H1 (cell line): ENCODE results near the gene SLC35E3. TPM values are rescaled to one million over a fixed set of nuclear protein-coding genes. Genes with fewer than 3 reads are reported as not detected.

Experiments used
- CTCF ChIA-PET: fragments of 300-600 bp; sonication (Branson Sonifier 250); formaldehyde crosslinking; loops from one replicate; lab custom pipeline; 2021; ENCODE audit not compliant: partially characterized antibody; lab: Charles Lee
- POLR2A ChIA-PET: fragments of 300-600 bp; sonication (Branson Sonifier 250); formaldehyde crosslinking; loops from one replicate; lab custom pipeline; 2021; ENCODE audit warnings: inconsistent platforms; ENCODE audit not compliant: partially characterized antibody; lab: Charles Lee
- DNase-seq, 2 experiments: peaks; one replicate each; pipeline versions ENCODE4 v3.0.0 to v3.0.0-alpha.2; 2010 to 2022; ENCODE audit warnings: low spot score in 2 of 2, low read depth in 1 of 2, mixed read lengths in 1 of 2
- FAIRE-seq: peaks from 2 replicates; lab custom pipeline; 2011; peaks lifted over from hg19 to GRCh38; lab: Jason Lieb, UNC
- H2AFZ ChIP-seq: 2 replicates; pipeline ENCODE4 v1.8.1; 2012; ENCODE audit warnings: low read length, inconsistent platforms
- H2AK5ac ChIP-seq: 2 replicates; pipeline ENCODE4 v1.6.1; 2013; ENCODE audit warnings: low read depth, low read length
- H2BK120ac ChIP-seq: replicated peaks from 2 replicates; pipeline ENCODE3; 2013; ENCODE audit warnings: low read depth, low read length, inconsistent platforms
- H2BK12ac ChIP-seq: 2 replicates; pipeline ENCODE4 v1.6.1; 2013; ENCODE audit warnings: low read depth, low read length
- H2BK15ac ChIP-seq: 2 replicates; pipeline ENCODE4 v1.6.1; 2013; ENCODE audit warnings: low read length
- H2BK20ac ChIP-seq: 2 replicates; pipeline ENCODE4 v1.6.1; 2013; ENCODE audit warnings: low read length
- H2BK5ac ChIP-seq: 2 replicates; pipeline ENCODE4 v1.6.1; 2013; ENCODE audit warnings: low read depth, low read length
- H3K14ac ChIP-seq: 2 replicates; pipeline ENCODE4 v1.6.1; 2013; ENCODE audit warnings: inconsistent platforms; ENCODE audit not compliant: insufficient read length
- H3K18ac ChIP-seq: 2 replicates; pipeline ENCODE4 v1.6.1; 2013; ENCODE audit warnings: low read length; ENCODE audit errors: extremely low read depth
- H3K23ac ChIP-seq: 2 replicates; pipeline ENCODE4 v1.6.1; 2013; ENCODE audit warnings: inconsistent platforms; ENCODE audit not compliant: insufficient read length
- H3K23me2 ChIP-seq: 2 replicates; pipeline ENCODE4 v1.6.1; 2013; ENCODE audit warnings: low read depth, low read length
- H3K27ac ChIP-seq: 2 replicates; pipeline ENCODE4 v1.6.1; 2011; ENCODE audit warnings: low read depth, low read length, inconsistent platforms
- H3K27me3 ChIP-seq, 4 experiments: replicated peaks in 1 of 4; 1 replicate in 1 of 4; 2 replicates in 3 of 4; pipeline versions ENCODE4 v1.6.1 to v1.8.1; 2011 to 2013; ENCODE audit warnings: low read length in 3 of 4, mild to moderate bottlenecking in 3 of 4, inconsistent platforms in 2 of 4, mixed read lengths in 2 of 4, moderate library complexity in 1 of 4; ENCODE audit not compliant: control insufficient read depth in 3 of 4, insufficient read depth in 3 of 4; ENCODE audit errors: extremely low read depth in 1 of 4
- H3K36me3 ChIP-seq, 4 experiments: 2 replicates each; pipeline versions ENCODE4 v1.6.1 to v1.8.1; 2011 to 2013; ENCODE audit warnings: mild to moderate bottlenecking in 4 of 4, low read length in 3 of 4, moderate library complexity in 2 of 4, control low read depth in 1 of 4, inconsistent platforms in 1 of 4; ENCODE audit not compliant: insufficient read depth in 4 of 4, control insufficient read depth in 2 of 4
- H3K4ac ChIP-seq: replicated peaks from 2 replicates; pipeline ENCODE3; 2013; ENCODE audit warnings: low read length, low read depth, mixed read lengths, inconsistent platforms; ENCODE audit not compliant: insufficient read length
- H3K4me1 ChIP-seq, 4 experiments: replicated peaks in 1 of 4; 1 replicate in 1 of 4; 2 replicates in 3 of 4; pipeline versions ENCODE4 v1.6.1 to v1.8.1; 2011 to 2013; ENCODE audit warnings: low read length in 3 of 4, inconsistent platforms in 2 of 4, mixed read lengths in 1 of 4; ENCODE audit not compliant: insufficient read depth in 4 of 4, control insufficient read depth in 3 of 4
- H3K4me2 ChIP-seq, 2 experiments: 2 replicates each; pipeline versions ENCODE4 v1.6.1 to v1.8.1; 2011 to 2013; ENCODE audit warnings: low read depth in 2 of 2, low read length in 2 of 2, control low read depth in 1 of 2, inconsistent platforms in 1 of 2, mild to moderate bottlenecking in 1 of 2; ENCODE audit not compliant: insufficient read depth in 1 of 2
- H3K4me3 ChIP-seq, 4 experiments: fragments of 200-600, 300-600 bp in 1 of 4; sonication (generic), shearing (Covaris generic), sonication (Bioruptor Twin) in 1 of 4; 2 replicates each; pipeline versions ENCODE4 v1.5.1 to v1.8.1; 2011 to 2016; ENCODE audit warnings: low read length in 4 of 4, low read depth in 3 of 4, control low read depth in 2 of 4, inconsistent platforms in 2 of 4, mild to moderate bottlenecking in 2 of 4, mixed read lengths in 1 of 4, moderate library complexity in 1 of 4; ENCODE audit not compliant: insufficient read depth in 2 of 4; ENCODE audit errors: extremely low read depth in 1 of 4
- H3K56ac ChIP-seq: replicated peaks from 2 replicates; pipeline ENCODE3; 2013; ENCODE audit warnings: low read depth, mild to moderate bottlenecking, mixed read lengths, low read length, inconsistent platforms; ENCODE audit not compliant: insufficient read length
- H3K79me1 ChIP-seq: 2 replicates; pipeline ENCODE4 v1.6.1; 2013; ENCODE audit warnings: low read depth, low read length, control low read depth
- H3K79me2 ChIP-seq, 2 experiments: 2 replicates each; pipeline versions ENCODE4 v1.6.1 to v1.8.1; 2012 to 2013; ENCODE audit warnings: low read length in 2 of 2, mild to moderate bottlenecking in 2 of 2, inconsistent platforms in 1 of 2; ENCODE audit not compliant: insufficient read depth in 2 of 2, control insufficient read depth in 1 of 2
- H3K9ac ChIP-seq, 4 experiments: replicated peaks in 1 of 4; 1 replicate in 1 of 4; 2 replicates in 3 of 4; pipeline versions ENCODE4 v1.6.1 to v1.8.1; 2011 to 2013; ENCODE audit warnings: low read depth in 3 of 4, low read length in 3 of 4, control low read depth in 2 of 4, mild to moderate bottlenecking in 2 of 4, moderate library complexity in 2 of 4, inconsistent platforms in 1 of 4; ENCODE audit errors: extremely low read depth in 1 of 4
- H3K9me3 ChIP-seq, 2 experiments: 2 replicates each; pipeline versions ENCODE4 v1.6.1 to v1.8.1; 2012 to 2013; ENCODE audit warnings: mild to moderate bottlenecking in 2 of 2, moderate library complexity in 2 of 2, control low read depth in 1 of 2, inconsistent platforms in 1 of 2, low read depth in 1 of 2, low read length in 1 of 2, mixed read lengths in 1 of 2; ENCODE audit not compliant: insufficient read depth in 2 of 2
- H4K20me1 ChIP-seq, 2 experiments: replicated peaks in 1 of 2; 2 replicates each; pipeline versions ENCODE3 to v1.8.1; 2011 to 2013; ENCODE audit warnings: inconsistent platforms in 2 of 2, low read length in 2 of 2, mild to moderate bottlenecking in 1 of 2; ENCODE audit not compliant: insufficient read depth in 2 of 2, control insufficient read depth in 1 of 2
- H4K5ac ChIP-seq: 2 replicates; pipeline ENCODE4 v1.6.1; 2013; ENCODE audit warnings: low read length, low read depth, mixed read lengths, inconsistent platforms; ENCODE audit not compliant: insufficient read length
- H4K8ac ChIP-seq: 2 replicates; pipeline ENCODE4 v1.8.0; 2013; ENCODE audit warnings: mild to moderate bottlenecking, moderate library complexity, low read length, inconsistent platforms; ENCODE audit not compliant: insufficient read depth; ENCODE audit errors: extremely low read depth
- H4K91ac ChIP-seq: replicated peaks from 2 replicates; pipeline ENCODE3; 2013; ENCODE audit warnings: low read length, mixed read lengths, inconsistent platforms; ENCODE audit not compliant: insufficient read length
- ATF3 ChIP-seq: IDR thresholded peaks from 2 replicates; pipeline ENCODE4 v1.6.1; 2011; ENCODE audit warnings: low read depth, mild to moderate bottlenecking, low read length; ENCODE audit not compliant: insufficient read depth
- BCL11A ChIP-seq, 2 experiments: IDR thresholded peaks; one replicate each; pipeline ENCODE4 v1.6.1; 2011; ENCODE audit warnings: low read depth in 2 of 2, low read length in 2 of 2, mild to moderate bottlenecking in 2 of 2
- CBX8 ChIP-seq: fragments of 300-800, 300-1000 bp; sonication (generic); IDR thresholded peaks from 2 replicates; pipeline ENCODE4 v1.7.1; 2016; ENCODE audit warnings: low read depth, low read length, borderline replicate concordance
- EGR1 ChIP-seq: IDR thresholded peaks from 2 replicates; pipeline ENCODE4 v1.6.1; 2011; ENCODE audit warnings: low read depth, low read length, borderline replicate concordance
- HDAC6 ChIP-seq: IDR thresholded peaks from one replicate; pipeline ENCODE4 v1.7.1; 2012; ENCODE audit warnings: low read depth, mild to moderate bottlenecking, inconsistent platforms, low read length, moderate library complexity
- POU5F1 ChIP-seq: IDR thresholded peaks from 2 replicates; pipeline ENCODE4 v1.6.1; 2011; ENCODE audit warnings: low read depth, mild to moderate bottlenecking, low read length, moderate library complexity
- SIX5 ChIP-seq: IDR thresholded peaks from 2 replicates; pipeline ENCODE4 v1.6.1; 2011; ENCODE audit warnings: mild to moderate bottlenecking, low read depth, low read length
- SP4 ChIP-seq: IDR thresholded peaks from 2 replicates; pipeline ENCODE4 v1.6.1; 2012; ENCODE audit warnings: low read length, inconsistent platforms
- USF2 ChIP-seq: IDR thresholded peaks from 2 replicates; pipeline ENCODE4 v1.6.1; 2011; ENCODE audit warnings: low read length, improper control_type of control experiment
- ZNF274 ChIP-seq: IDR thresholded peaks from 2 replicates; pipeline ENCODE4 v1.7.0; 2012; ENCODE audit warnings: low read length, borderline replicate concordance; ENCODE audit errors: extremely low read depth
- WGBS, 2 experiments: shearing (Covaris generic) in 1 of 2; methylation state at CpG; one replicate each; pipeline versions ENCODE4 v1.1.6 to v1.1.7; 2013 to 2015; ENCODE audit warnings: low lambda C conversion rate in 2 of 2, mixed read lengths in 2 of 2, inconsistent platforms in 1 of 2, low coverage in 1 of 2, missing lambda C conversion rate in 1 of 2; ENCODE audit not compliant: insufficient replicate concordance in 2 of 2, insufficient coverage in 1 of 2, insufficient read length in 1 of 2; ENCODE audit errors: extremely low coverage in 1 of 2, missing lambda C conversion rate in 1 of 2; 5-methylcytosine and 5-hydroxymethylcytosine counted together
- polyA plus RNA-seq, 7 experiments: library from polyadenylated mRNA; depleted of rRNA in 3 of 7; stranded (reverse) in 5 of 7; unstranded in 2 of 7; fragments of >200 nt in 5 of 7; fragments of 200-250 nt in 2 of 7; gene quantifications; 1 replicate in 5 of 7; 2 replicates in 1 of 7; 4 replicates in 1 of 7; pipeline versions ENCODE4 v1.2.1 to v1.2.3, GENCODE V29; 2011 to 2013; ENCODE audit warnings: missing spikeins in 2 of 7, mixed read lengths in 2 of 7
- total RNA-seq: library from RNA; stranded (reverse); fragmentation: NEBNext Ultra II Directional; extraction: Animal tissue kit (Norgen Biotek cat#: 25700); gene quantifications from 2 replicates; pipeline ENCODE4 v1.2.1, GENCODE V29; 2021

The SLC35E3 gene
- total and polyA plus RNA-seq, 2 of the 8 experiments (the other 6 are each of a cell fraction or from before 2014, with no cell fraction given) = 10.0 to 10.9 TPM

GRCh38 chr12:68825569-68826217, 79.7 kb downstream of the SLC35E3 start:
- Histone ChIP-seq H2AK5ac (no peak overlapping the region), H3K4me1 (peaks cover 0 to under 1% (median 0%) of the 10 kb centered on the region in 4 experiments; a peak in 1 of 7 replicates), H3K9ac (no peak overlapping the region), H3K14ac (no peak overlapping the region), H2AFZ (no peak overlapping the region), H2BK20ac (no peak overlapping the region), H2BK5ac (no peak overlapping the region), H4K91ac (no peak overlapping the region), H3K18ac (no peak overlapping the region), H3K79me2 (peaks cover 0 to 9% of the 10 kb centered on the region in 2 experiments; a peak in 2 of 4 replicates), H2BK15ac (no peak overlapping the region), H3K79me1 (no peaks in the 10 kb centered on the region), H2BK120ac (no peak overlapping the region), H3K9me3 (no peaks in the 10 kb centered on the region), H3K27me3 (no peaks in the 10 kb centered on the region), H4K5ac (no peak overlapping the region), H4K20me1 (peaks cover 2 to 7% of the 10 kb centered on the region in 2 experiments), H3K23me2 (no peaks in the 10 kb centered on the region), H3K36me3 (peaks cover 9 to 92% (median 47%) of the 10 kb centered on the region in 4 experiments), H3K4ac (no peak overlapping the region), H2BK12ac (no peak overlapping the region), H4K8ac (no peak overlapping the region), H3K4me3 (no peak overlapping the region), H3K4me2 (no peak overlapping the region), H3K27ac (no peak overlapping the region), H3K23ac (no peak overlapping the region), H3K56ac (no peak overlapping the region)
- ChIA-PET POLR2A (interaction anchor here (1.1 to 2.6 kb wide), 4 partner anchors 8 to 18 kb away, joined by 3 to 14 read pairs (median 4); partner anchors contain the start of gene MDM2), CTCF (no interaction called here)
- no peak for DNase-seq
- WGBS, 2 experiments = 81% methylated on average over 11 of the region's 11 CpGs; no CpG with 5 or more reads in 1 of the 2 experiments
- TF ChIP-seq SP4 (no peak), HDAC6 (no peak), ATF3 (no peak), SIX5 (no peak), EGR1 (no peak), USF2 (no peak), POU5F1 (no peak), BCL11A (IDR thresholded peaks at IDR 0.05; ENCODE audit: low read depth in 2 of 2, low read length in 2 of 2) (no peak), ZNF274 (no peak), CBX8 (no peak)
- FAIRE-seq = no peak
